T-helper 1 cell treated with Interleukin-12 subunit alpha and Interleukin-12 subunit beta and Interleukin-4 antibody, amounts not matched to agents 30 μg/mL and 1 μg/mL, for 36 hours (primary cell): ENCODE data around the gene SLC25A29.
A peak's percentile ranks its signal among the peaks of the same experiment; 100 is the strongest.
"Not testable (repeated sequence)": the region's sequence is repeated elsewhere in the genome, so short reads cannot be mapped to it uniquely, and the experiment has no call there.

Experiments used
- H3K27ac Mint-ChIP-seq: one replicate; pipeline ENCODE4 v1.8.0; 2021; ENCODE audit warnings: mild to moderate bottlenecking, mixed read lengths
- H3K27me3 Mint-ChIP-seq: one replicate; pipeline ENCODE4 v1.8.0; 2021; ENCODE audit warnings: low read depth, mixed read lengths
- H3K36me3 Mint-ChIP-seq: one replicate; pipeline ENCODE4 v1.8.0; 2021; ENCODE audit warnings: low read depth, mixed read lengths
- H3K4me1 Mint-ChIP-seq: one replicate; pipeline ENCODE4 v1.8.0; 2021; ENCODE audit warnings: low read depth, mixed read lengths
- H3K4me3 Mint-ChIP-seq: one replicate; pipeline ENCODE4 v1.8.0; 2021; ENCODE audit warnings: mild to moderate bottlenecking, moderate library complexity, mixed read lengths
- H3K9me3 Mint-ChIP-seq: one replicate; pipeline ENCODE4 v1.8.0; 2021; ENCODE audit warnings: mixed read lengths

SLC25A29 gene

DNA sequence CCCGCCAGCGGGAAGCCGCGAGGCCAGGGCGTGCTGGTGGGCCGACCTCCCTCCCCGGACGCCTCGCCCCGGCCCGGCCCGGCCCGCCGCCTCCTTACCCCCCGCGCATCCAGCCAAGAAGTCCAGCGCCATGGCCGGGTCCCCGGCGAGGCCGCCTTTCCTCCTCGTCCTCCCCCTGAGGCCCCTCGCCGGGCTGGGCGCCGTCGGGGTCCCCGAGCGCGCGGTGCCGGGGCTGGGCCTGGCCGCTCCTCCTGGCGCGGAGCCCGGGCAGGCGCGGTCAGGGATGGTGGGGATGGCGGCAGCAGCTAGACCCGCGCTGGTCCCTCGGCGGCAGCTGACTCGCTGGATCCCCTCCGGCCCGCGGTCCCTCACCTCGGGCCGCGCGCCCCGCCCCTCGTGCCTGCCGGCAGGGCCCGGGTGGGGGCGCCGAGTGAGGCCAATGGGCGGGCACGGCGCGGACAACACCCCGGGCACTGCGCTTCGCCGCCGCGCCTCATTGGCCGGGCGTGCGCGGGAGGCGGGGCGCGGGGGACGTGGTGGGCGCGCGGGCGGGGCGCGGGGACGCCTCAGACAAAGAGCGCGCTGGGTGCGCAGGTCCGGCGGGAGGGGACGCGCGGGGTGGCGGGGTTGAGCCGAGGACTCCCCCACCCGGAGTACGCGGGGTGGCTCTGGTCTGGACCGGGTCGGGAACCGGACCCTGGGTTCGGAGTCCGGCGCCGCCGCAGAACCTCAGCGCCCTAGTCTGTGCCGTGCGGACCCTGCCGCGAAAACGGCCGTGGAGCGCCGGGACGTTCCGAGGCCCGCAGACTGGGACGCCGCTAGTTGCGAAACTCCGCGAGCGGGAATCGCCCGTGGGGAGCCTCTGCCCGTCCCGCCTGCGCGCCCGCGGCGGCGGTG lies at the start of gene SLC25A29:
TSS of gene SLC25A29 (minus strand) at position 344 of the 897 bp plus-strand sequence. CDS start at position 132, 212 bp downstream.
- Mint-ChIP-seq H3K36me3 (no peaks in the 10 kb centered on the region), H3K9me3 (no peaks in the 10 kb centered on the region), H3K27me3 (peaks cover 29% of the 10 kb centered on the region), H3K4me3 (peak within 1 kb of the TSS; percentile 85), H3K4me1 (peaks cover 13% of the 10 kb centered on the region), H3K27ac (no peak within 1 kb of the TSS)

- no peak overlapping the region for H3K4me3 Mint-ChIP-seq
- peaks cover 55% of the 10 kb centered on the region for H3K36me3 Mint-ChIP-seq
- H3K9me3 Mint-ChIP-seq = no peaks in the 10 kb centered on the region
- peaks cover 7% of the 10 kb centered on the region for H3K4me1 Mint-ChIP-seq
- no peak overlapping the region for H3K27ac Mint-ChIP-seq
- no peaks in the 10 kb centered on the region for H3K27me3 Mint-ChIP-seq
These were observed 44.7 kb upstream of the SLC25A29 start for GRCh38 chr14:100350986-100351385.

DNA sequence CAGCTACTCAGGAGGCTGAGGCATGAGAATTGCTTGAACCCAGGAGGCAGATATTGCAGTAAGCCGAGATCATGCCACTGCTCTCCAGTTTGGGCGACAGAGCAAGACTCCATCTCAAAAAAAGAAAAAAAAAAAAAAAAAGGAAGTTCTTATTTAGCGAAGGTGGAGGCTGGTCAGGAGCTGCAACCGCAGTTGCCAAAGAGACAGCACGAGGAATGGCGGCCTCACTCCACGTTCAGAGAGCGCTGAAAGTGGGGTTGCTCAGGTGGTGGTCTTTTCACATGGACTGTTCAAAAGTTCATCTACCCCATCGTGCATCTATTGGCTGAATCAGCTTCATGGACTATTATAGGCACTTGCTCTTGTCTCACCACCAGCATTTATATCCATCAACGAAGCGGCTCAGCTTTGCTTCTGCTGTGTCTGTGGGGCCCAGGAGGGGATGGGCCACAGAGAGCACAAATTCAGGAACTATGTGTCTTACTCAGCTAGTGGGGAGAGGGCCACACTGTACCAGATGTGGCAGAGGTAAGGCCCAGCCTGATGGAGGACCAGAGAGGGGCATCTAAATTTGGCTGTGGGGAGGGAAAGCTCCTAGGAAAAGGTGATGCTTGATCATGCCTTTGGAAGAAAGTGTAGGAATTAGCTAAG lies 44.2 kb upstream of the SLC25A29 start:
- H3K27me3 Mint-ChIP-seq = no peaks in the 10 kb centered on the region
- peak overlapping the region; percentile 17 for H3K27ac Mint-ChIP-seq
- peaks cover 53% of the 10 kb centered on the region for H3K36me3 Mint-ChIP-seq
- no peaks in the 10 kb centered on the region for H3K9me3 Mint-ChIP-seq
- peaks cover 7% of the 10 kb centered on the region for H3K4me1 Mint-ChIP-seq
- H3K4me3 Mint-ChIP-seq = no peak overlapping the region

GRCh38 chr14:100348784-100349685 lies 42.8 kb upstream of the SLC25A29 start:
- Mint-ChIP-seq H3K27ac (no peak overlapping the region), H3K36me3 (peaks cover 46% of the 10 kb centered on the region), H3K27me3 (no peaks in the 10 kb centered on the region), H3K4me3 (no peak overlapping the region), H3K4me1 (peaks cover 5% of the 10 kb centered on the region), H3K9me3 (no peaks in the 10 kb centered on the region)

DNA sequence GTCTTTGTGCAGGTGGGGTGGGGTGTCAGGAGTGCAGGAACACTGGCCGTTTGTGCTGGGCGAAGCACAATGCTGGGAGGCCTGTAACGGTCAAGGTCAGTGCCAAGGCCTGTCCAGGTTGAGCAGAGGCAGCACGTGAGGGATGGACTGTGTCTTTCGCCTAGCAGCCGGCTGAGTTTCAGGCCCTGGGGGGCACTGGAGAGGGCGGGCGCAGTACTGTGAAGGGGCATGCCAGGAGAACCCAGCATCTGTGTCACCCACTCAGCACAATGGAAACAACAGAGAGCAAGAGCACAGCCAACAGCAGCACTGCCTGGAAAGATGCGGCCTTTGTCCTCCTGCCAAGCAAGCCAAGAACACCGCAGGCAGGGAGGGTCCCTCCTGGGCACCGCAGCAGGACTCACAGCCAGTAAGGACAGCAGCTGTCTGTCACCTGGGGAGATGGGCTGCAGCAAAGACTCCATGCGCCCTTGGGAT lies 42.0 kb upstream of the SLC25A29 start:
- H3K36me3 Mint-ChIP-seq = peaks cover 48% of the 10 kb centered on the region
- H3K9me3 Mint-ChIP-seq = no peaks in the 10 kb centered on the region
- peaks cover 5% of the 10 kb centered on the region for H3K4me1 Mint-ChIP-seq
- no peak overlapping the region for H3K27ac Mint-ChIP-seq
- no peak overlapping the region for H3K4me3 Mint-ChIP-seq
- no peaks in the 10 kb centered on the region for H3K27me3 Mint-ChIP-seq

DNA sequence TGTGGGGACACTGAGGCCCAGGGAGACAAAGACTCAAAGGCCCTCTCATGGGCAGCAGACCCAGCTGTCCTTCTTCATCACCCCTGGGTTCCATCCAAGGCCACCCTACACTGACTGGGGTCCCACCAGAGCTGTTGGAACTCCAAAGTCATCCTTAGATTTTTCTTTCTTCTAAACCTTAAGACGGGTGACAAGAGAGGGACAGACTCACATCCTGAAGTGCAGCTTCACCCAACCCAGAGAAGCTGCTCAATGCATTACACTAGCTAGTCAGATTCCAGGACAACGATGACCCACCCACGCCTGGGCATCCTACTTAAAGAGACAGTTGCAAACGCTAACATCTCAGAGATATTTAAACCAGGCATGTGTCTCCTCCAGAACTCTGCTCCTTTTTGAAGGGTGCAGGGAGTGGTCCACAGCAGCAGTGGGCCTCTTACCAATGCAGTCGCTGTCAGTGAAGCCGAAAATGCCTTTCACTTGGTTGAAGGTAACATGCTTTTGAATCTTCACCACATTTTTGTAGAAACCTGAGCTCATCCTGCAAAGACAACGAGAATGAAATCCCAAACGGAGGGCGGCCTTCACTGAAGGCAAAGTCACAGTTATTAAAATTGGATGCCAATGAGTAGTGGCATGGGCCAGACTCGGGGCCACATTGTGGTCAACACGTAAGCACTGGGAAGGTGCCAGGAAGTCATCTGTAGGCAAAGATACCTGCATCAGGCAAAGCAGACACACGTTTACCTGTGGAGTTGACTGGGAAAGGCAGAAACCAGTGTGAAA lies 40.3 kb upstream of the SLC25A29 start:
- Mint-ChIP-seq H3K27me3 (no peaks in the 10 kb centered on the region), H3K4me3 (no peak overlapping the region), H3K36me3 (peaks cover 57% of the 10 kb centered on the region), H3K9me3 (no peaks in the 10 kb centered on the region), H3K4me1 (peaks cover 16% of the 10 kb centered on the region), H3K27ac (no peak overlapping the region)

- H3K27ac Mint-ChIP-seq = peak overlapping the region; percentile 14
- no peak overlapping the region for H3K4me3 Mint-ChIP-seq
- no peaks in the 10 kb centered on the region for H3K9me3 Mint-ChIP-seq
- H3K27me3 Mint-ChIP-seq = no peaks in the 10 kb centered on the region
- peaks cover 58% of the 10 kb centered on the region for H3K36me3 Mint-ChIP-seq
- peaks cover 20% of the 10 kb centered on the region for H3K4me1 Mint-ChIP-seq
These were observed 39.5 kb upstream of the SLC25A29 start for GRCh38 chr14:100345711-100346110.

GRCh38 chr14:100344657-100345056 lies 38.4 kb upstream of the SLC25A29 start:
- H3K4me1 Mint-ChIP-seq = peaks cover 25% of the 10 kb centered on the region
- not testable (repeated sequence) for H3K9me3 Mint-ChIP-seq

DNA sequence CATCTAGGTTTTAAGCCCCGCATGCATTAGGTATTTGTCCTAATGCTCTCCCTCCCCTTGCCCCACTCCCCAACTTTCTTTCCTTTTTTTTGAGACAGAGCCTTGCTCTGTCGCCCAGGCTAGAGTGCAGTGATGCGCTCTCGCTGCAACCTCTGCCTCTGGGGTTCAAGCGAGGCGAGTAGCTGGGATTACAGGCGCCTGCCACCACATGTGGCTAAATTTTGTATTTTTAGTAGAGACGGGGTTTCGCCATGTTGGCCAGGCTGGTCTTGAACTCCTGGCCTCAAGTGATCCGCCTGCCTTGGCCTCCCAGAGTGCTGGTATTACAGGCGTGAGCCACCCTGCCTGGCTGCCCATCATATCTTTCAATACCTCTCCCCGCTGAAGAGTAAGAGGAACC lies 36.6 kb upstream of the SLC25A29 start:
- H3K27me3 Mint-ChIP-seq, H3K4me3 Mint-ChIP-seq, H3K9me3 Mint-ChIP-seq, H3K27ac Mint-ChIP-seq: not testable (repeated sequence)
- Mint-ChIP-seq H3K4me1 (peaks cover 27% of the 10 kb centered on the region), H3K36me3 (peaks cover 52% of the 10 kb centered on the region)

More at GRCh38 chr14:100344657-100345056, 38.4 kb upstream of the SLC25A29 start:
- not testable (repeated sequence) for H3K4me3 Mint-ChIP-seq, H3K27me3 Mint-ChIP-seq, H3K27ac Mint-ChIP-seq
- peaks cover 59% of the 10 kb centered on the region for H3K36me3 Mint-ChIP-seq

DNA sequence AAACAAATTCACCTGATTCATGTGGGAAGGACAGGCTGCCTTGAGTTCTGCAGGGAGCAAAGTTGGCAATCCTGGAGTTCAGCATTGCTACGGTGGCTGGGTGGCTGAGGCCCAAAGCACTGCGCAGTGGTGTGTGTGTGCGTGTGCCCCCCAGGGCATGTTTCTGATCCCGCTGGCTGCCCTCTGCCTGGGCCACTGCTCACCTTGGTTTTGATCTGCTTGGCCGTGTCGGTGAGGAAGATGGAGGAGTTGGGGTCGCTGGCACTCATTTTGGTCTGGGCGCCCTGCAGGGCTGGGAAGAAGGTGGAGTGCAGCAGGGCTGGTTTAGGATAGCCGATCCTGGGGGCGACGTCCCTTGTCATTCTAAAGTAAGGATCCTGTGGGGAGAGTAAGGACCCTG lies 36.0 kb upstream of the SLC25A29 start:
- peaks cover 27% of the 10 kb centered on the region for H3K4me1 Mint-ChIP-seq
- no peaks in the 10 kb centered on the region for H3K9me3 Mint-ChIP-seq
- H3K36me3 Mint-ChIP-seq = peaks cover 51% of the 10 kb centered on the region
- H3K27ac Mint-ChIP-seq = peak overlapping the region; percentile 80
- no peaks in the 10 kb centered on the region for H3K27me3 Mint-ChIP-seq
- H3K4me3 Mint-ChIP-seq = no peak overlapping the region

DNA sequence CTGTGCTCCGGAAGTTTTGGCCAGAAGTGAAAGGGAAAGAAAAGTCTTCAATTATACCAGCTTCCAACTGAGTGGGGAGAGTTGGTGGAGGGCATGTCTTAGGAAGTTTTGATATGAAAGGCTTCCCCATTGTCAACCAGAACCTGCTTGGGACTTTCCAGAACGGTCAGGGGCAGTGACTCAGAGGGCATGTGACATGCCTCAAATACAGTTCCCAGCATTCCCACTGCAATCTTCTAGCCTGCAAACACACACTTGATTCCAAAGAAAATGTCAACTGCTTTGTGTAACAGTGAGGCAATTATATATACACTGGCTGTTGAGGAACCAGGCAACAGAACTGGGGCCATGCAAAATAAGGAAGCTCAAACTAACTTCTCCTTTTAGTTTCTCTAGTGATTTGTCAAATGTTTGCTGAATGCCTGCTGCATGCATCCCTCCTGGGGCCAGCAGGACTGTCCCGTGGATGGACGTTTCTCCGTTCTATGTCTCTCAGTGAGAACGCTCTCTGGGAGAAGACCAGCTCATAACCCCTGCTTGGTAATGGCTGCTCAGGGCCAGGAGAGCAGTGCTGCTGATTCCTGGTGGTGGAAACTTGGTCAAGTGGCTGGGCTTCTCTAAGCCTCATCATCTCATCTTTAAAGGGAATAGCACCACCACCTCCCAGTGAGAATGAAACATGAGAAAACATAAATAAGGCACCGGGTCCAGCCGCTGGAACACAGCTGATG lies 35.2 kb upstream of the SLC25A29 start:
- no peaks in the 10 kb centered on the region for H3K9me3 Mint-ChIP-seq
- H3K27me3 Mint-ChIP-seq = no peaks in the 10 kb centered on the region
- H3K4me3 Mint-ChIP-seq = peak overlapping the region; percentile 37
- peaks cover 27% of the 10 kb centered on the region for H3K4me1 Mint-ChIP-seq
- peak overlapping the region; percentile 77 for H3K27ac Mint-ChIP-seq
- peaks cover 52% of the 10 kb centered on the region for H3K36me3 Mint-ChIP-seq

DNA sequence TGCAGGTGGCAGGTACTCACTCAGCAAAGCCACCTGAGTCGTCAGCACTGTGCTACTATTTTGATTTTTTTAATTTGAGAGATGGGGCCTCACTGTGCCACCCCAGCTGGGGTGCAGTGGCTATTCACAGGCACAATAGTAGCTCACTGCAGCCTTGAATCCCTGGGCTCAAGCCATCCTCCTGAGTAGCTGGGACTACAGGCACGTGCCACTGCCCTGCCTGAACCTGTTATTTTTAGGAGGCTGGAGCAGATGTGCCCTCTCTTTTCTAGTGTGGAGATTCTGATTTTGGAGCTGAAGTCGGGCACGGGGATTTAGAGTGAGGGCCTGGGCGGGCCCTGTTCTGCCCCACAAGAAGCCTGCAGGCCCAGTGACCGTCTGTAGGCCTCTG lies 34.2 kb upstream of the SLC25A29 start:
- H3K36me3 Mint-ChIP-seq = peaks cover 52% of the 10 kb centered on the region
- no peaks in the 10 kb centered on the region for H3K9me3 Mint-ChIP-seq
- no peaks in the 10 kb centered on the region for H3K27me3 Mint-ChIP-seq
- H3K4me3 Mint-ChIP-seq = no peak overlapping the region
- peaks cover 27% of the 10 kb centered on the region for H3K4me1 Mint-ChIP-seq
- H3K27ac Mint-ChIP-seq = peak overlapping the region; percentile 77

DNA sequence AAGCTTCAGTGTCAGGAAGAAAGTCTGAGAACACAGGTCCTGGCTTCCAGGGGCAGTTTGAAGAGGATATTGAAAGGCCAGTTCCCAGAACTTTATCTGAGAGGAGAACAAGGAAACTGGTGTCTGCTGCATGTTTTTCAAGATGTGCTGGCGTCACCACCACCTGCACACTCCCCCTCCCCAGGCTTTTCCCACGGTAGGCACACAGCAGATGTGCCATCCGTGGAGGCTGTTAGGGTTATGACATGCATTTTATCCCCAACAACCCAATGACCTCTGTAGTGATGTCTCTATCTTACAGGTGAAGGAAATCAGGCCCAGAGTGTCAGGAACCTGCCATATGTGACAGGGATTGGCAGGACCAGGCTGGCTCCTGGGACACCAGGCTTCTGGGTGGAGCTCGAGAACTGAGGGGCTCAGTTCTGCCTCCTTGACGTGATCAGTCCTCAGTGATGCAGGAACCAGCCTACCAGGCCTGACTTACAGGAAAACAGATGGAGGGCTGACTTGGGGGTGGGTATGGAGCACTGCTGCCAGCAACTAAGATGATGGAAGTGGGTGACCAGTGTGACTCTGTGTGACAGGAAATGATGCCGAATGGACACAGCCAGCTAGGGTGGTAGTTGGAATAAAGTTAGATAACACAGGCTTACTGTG lies 33.6 kb upstream of the SLC25A29 start:
- Mint-ChIP-seq H3K36me3 (peaks cover 55% of the 10 kb centered on the region), H3K9me3 (no peaks in the 10 kb centered on the region), H3K4me3 (no peak overlapping the region), H3K27me3 (no peaks in the 10 kb centered on the region), H3K4me1 (peaks cover 27% of the 10 kb centered on the region), H3K27ac (peak overlapping the region; percentile 77)
